ENCODE measurements around the gene SMIM41.

Gene SMIM41

DNA sequence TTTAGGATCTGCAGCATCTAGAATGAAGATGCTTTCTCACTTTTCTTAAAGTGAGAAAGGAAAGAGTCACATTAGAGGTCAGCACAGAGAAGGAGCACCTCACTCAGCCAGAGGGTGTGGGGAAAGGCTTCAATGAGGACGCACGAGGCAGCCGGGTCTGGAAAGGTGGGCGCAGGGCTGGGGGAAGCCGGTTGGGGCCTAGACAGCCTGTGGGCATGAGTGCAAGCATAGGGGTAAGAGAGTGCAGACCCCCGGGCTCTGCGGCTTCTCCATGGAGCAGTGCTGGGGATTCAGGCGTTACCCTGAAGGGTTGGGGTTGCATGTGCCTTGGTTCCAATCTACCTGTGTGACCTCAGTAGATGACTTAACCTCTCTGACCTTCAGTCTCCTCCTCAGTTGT lies 62.4 kb downstream of the SMIM41 start:
- Histone ChIP-seq H3K36me3 (ENCODE audit: control insufficient read depth, insufficient read depth, low read length) (no peaks in the 10 kb centered on the region), H3K27me3 (replicated peaks; ENCODE audit: control insufficient read depth, insufficient read depth, low read length) (peaks cover 3% of the 10 kb centered on the region), H3K4me3 (replicated peaks; ENCODE audit: low read depth, low read length) (no peak overlapping the region)
- TF ChIP-seq, protein P1, sequence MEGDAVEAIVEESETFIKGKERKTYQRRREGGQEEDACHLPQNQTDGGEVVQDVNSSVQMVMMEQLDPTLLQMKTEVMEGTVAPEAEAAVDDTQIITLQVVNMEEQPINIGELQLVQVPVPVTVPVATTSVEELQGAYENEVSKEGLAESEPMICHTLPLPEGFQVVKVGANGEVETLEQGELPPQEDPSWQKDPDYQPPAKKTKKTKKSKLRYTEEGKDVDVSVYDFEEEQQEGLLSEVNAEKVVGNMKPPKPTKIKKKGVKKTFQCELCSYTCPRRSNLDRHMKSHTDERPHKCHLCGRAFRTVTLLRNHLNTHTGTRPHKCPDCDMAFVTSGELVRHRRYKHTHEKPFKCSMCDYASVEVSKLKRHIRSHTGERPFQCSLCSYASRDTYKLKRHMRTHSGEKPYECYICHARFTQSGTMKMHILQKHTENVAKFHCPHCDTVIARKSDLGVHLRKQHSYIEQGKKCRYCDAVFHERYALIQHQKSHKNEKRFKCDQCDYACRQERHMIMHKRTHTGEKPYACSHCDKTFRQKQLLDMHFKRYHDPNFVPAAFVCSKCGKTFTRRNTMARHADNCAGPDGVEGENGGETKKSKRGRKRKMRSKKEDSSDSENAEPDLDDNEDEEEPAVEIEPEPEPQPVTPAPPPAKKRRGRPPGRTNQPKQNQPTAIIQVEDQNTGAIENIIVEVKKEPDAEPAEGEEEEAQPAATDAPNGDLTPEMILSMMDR (IDR thresholded peaks at IDR 0.05; ENCODE audit: insufficient read depth, low read length, poor library complexity, severe bottlenecking), result no peak
- DNase-seq (ENCODE audit: extremely low read depth, insufficient read length), result no peak

DNA sequence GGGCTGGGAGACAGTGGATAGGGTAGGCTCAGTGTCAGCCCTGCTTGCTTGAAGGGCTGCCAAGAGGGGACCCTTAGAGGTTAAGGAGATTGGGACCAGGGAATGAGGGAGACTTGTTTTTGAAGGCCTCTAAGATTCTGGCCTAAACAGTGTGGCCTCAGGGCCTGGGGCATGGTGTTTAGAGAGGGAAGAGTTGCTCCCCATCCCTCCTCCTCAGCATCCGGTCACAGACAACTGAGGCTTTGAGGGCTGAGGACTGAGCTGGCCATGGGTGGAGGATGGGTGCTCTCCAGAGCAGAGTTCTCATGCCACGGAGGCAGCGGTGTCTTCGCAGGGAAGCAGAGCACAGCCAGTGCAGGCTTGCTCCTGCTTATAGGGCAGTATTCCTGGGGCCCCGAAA lies 62.9 kb downstream of the SMIM41 start:
- peaks cover 3% of the 10 kb centered on the region for H3K27me3 ChIP-seq (replicated peaks; ENCODE audit: control insufficient read depth, insufficient read depth, low read length)
- no peak overlapping the region for H3K4me3 ChIP-seq (replicated peaks; ENCODE audit: low read depth, low read length)
- TF ChIP-seq, protein P1 (IDR thresholded peaks at IDR 0.05; ENCODE audit: insufficient read depth, low read length, poor library complexity, severe bottlenecking), result no peak
- DNase-seq (ENCODE audit: extremely low read depth, insufficient read length), result no peak
- no peaks in the 10 kb centered on the region for H3K36me3 ChIP-seq (ENCODE audit: control insufficient read depth, insufficient read depth, low read length)

DNA sequence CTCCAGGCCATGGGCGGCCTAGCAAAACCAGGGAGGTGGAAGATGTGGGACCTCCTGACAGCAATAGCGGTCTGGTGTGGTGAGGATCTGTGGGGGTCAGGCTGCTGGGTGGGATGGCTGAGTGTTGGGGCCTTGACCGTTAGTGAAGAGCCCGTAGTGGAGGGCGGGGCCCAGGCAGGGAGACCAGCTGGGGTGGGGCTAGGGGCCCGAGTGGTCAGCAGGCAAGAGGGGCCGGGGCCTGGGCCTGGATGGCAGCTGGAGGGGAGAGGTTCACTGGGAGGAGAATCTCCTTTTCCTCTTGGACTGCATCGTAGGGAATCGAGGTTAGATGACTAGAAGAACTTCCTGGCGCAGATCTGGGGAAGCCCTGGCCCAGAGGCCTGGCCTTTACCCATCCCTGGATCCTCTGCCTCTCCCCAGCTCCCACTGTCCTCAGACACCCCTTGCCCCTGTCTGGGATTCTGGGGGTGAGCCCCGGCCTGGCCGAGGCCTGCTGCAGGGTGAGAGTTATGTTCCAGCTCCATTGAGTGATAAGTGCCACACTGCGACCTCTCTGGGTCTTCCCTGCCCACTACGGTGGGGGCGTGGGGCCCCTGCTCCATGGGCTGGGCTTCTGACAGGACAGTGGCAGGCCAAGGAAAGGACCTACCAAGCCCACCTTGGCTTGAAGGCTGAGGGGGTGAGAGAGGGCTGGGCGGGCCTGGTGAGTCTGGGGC lies 65.2 kb downstream of the SMIM41 start:
- DNase-seq (ENCODE audit: extremely low read depth, insufficient read length), result no peak
- no peak overlapping the region for H3K4me3 ChIP-seq (replicated peaks; ENCODE audit: low read depth, low read length)

DNA sequence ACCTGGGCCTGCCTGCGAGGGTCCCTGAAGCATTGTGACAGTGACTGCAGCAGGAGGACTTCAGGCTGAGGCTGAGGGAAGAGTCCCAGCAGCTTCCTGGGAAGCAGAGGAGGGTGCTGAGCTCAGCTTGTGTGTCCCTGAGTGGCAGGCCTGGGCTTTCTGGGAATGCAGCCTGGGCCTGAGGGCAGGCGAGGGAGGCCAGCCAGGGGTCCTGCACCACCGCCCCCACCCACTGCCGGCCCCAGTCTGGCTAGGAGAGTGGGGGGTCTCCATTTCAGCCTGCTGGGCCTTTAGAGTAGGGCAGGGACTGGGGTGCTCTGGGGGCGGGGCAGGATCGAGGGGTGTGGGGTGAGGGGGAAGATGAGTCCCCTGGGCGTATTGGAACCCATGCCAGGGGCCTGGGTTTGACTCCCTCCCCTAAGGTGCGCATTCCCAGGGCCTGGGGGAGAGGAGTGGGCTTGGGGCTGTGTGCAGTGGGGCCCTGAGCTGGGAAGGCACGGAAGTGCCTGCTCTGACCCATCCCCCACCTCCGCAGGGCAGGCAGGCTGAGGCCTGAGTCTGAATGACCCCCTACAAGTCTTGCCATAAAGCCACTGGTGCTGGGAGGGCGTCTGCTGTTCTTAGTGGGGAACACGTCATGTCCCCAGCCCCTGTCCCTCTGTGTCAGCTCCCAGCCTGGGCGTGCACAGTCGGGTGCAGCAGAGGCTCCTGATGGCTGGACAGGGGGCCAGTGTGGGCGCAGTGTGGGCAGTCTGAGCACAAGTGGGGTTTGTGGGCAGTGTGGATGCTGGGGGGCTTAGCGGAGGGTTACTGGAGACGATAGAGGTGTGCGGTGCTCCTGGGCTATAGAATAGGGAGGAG lies 66.0 kb downstream of the SMIM41 start:
- no peak for DNase-seq (ENCODE audit: extremely low read depth, insufficient read length)
- Histone ChIP-seq H3K27me3 (replicated peaks; ENCODE audit: control insufficient read depth, insufficient read depth, low read length) (peaks cover 2% of the 10 kb centered on the region), H3K36me3 (ENCODE audit: control insufficient read depth, insufficient read depth, low read length) (no peaks in the 10 kb centered on the region), H3K4me3 (replicated peaks; ENCODE audit: low read depth, low read length) (no peak overlapping the region)
- TF ChIP-seq, protein P1 (IDR thresholded peaks at IDR 0.05; ENCODE audit: insufficient read depth, low read length, poor library complexity, severe bottlenecking), result no peak

More for the DNA sequence above, 65.2 kb downstream of the SMIM41 start:
- TF ChIP-seq, protein P1 (IDR thresholded peaks at IDR 0.05; ENCODE audit: insufficient read depth, low read length, poor library complexity, severe bottlenecking), result no peak
- H3K27me3 ChIP-seq (replicated peaks; ENCODE audit: control insufficient read depth, insufficient read depth, low read length), result peaks cover 3% of the 10 kb centered on the region
- H3K36me3 ChIP-seq (ENCODE audit: control insufficient read depth, insufficient read depth, low read length), result no peaks in the 10 kb centered on the region

DNA sequence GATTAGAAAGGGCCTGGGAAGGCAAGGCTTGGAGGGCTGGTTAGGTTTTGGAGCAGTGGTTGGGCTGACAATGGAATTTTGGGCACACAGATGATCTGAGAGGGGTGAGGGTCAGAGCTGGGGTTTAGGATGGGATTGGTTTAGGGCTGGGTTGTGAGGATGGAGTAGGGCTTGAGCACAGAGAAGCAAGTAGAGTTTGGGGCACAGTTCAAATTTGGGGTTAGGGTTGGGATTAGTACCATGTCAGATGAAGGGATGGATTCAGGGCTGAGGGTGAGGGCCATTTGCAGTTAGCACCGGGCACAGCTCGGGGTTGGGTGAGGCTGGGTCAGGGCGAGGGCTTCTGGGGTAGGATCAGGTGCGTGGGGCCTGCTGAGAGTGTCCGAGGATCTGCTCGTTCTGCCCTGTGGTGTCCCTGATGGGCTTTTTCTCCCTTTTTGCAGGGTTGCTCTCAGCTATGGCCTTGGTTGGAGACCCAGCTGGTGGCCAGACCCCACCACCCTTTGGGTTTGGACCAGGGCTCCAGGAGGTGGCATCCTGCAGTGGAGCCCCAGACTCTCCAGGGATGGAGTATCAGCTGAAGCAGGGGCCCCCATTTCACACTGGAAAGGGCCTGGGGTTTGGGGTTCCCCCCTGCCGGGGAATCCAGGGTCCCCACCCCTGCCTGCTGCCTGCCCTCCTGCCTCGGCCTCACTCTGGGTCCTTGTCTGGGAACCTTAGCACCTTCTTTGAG lies 66.8 kb downstream of the SMIM41 start:
- TF ChIP-seq, protein P1 (IDR thresholded peaks at IDR 0.05; ENCODE audit: insufficient read depth, low read length, poor library complexity, severe bottlenecking), result no peak
- H3K27me3 ChIP-seq (replicated peaks; ENCODE audit: control insufficient read depth, insufficient read depth, low read length), result no peaks in the 10 kb centered on the region
- no peaks in the 10 kb centered on the region for H3K36me3 ChIP-seq (ENCODE audit: control insufficient read depth, insufficient read depth, low read length)
- H3K4me3 ChIP-seq (replicated peaks; ENCODE audit: low read depth, low read length), result no peak overlapping the region
- DNase-seq (ENCODE audit: extremely low read depth, insufficient read length), result no peak
